CD4-positive, alpha-beta T cell treated with Interleukin-4 for 1 hour (primary cell): ENCODE measurements around the gene RXFP4.

ENCODE experiments used
- DNase-seq, 2 donors: peaks; one replicate each; pipeline ENCODE4 v3.0.0-alpha.2; 2020 to 2022

RXFP4 gene

GRCh38 chr1:155931332-155932038, 10.0 kb upstream of the RXFP4 start:
- no peak for DNase-seq

- no peak for DNase-seq
Observed at GRCh38 chr1:155932081-155932480, 9.4 kb upstream of the RXFP4 start.

GRCh38 chr1:155932487-155932886, 9.0 kb upstream of the RXFP4 start:
- DNase-seq: no peak

- peak in 1 of 2 donors; percentile 11 for DNase-seq
Observed at GRCh38 chr1:155933591-155934096, 7.8 kb upstream of the RXFP4 start.

- peak; percentile 98 for DNase-seq
Observed at GRCh38 chr1:155934097-155934935, 7.1 kb upstream of the RXFP4 start, which contains the start of gene KHDC4. Gene KHDC4 (minus strand): TSS chr1:155934413. CDS start chr1:155934373, 40 bp downstream.

GRCh38 chr1:155934936-155935590, 6.4 kb upstream of the RXFP4 start:
- no peak for DNase-seq

- peak; percentile 44 to 73 for DNase-seq
Observed at GRCh38 chr1:155938220-155938627, 3.2 kb upstream of the RXFP4 start.

- DNase-seq: no peak
Observed at GRCh38 chr1:155940482-155940992, 901 bp upstream of the RXFP4 start.

- no peak for DNase-seq
Observed at GRCh38 chr1:155941845-155942531, 550 bp downstream of the RXFP4 start.

- no peak for DNase-seq
Observed at GRCh38 chr1:155942578-155943141, 1.2 kb downstream of the RXFP4 start.

GRCh38 chr1:155944444-155944799, 3.0 kb downstream of the RXFP4 start:
- DNase-seq: no peak

GRCh38 chr1:155946633-155947219, 5.3 kb downstream of the RXFP4 start:
- DNase-seq: no peak

GRCh38 chr1:155947292-155947691, 5.9 kb downstream of the RXFP4 start:
- no peak for DNase-seq

- no peak for DNase-seq
Observed at GRCh38 chr1:155947741-155948140, 6.3 kb downstream of the RXFP4 start.

GRCh38 chr1:155950829-155951228, 9.4 kb downstream of the RXFP4 start:
- no peak for DNase-seq

GRCh38 chr1:155951753-155952504, 10.5 kb downstream of the RXFP4 start:
- DNase-seq: no peak

- no peak for DNase-seq
Observed at GRCh38 chr1:155952505-155952890, 11.1 kb downstream of the RXFP4 start.

GRCh38 chr1:155954645-155955044, 13.2 kb downstream of the RXFP4 start:
- DNase-seq: no peak

GRCh38 chr1:155957411-155957915, 16.0 kb downstream of the RXFP4 start:
- DNase-seq: no peak

- DNase-seq: no peak
Observed at GRCh38 chr1:155960081-155960745, 18.8 kb downstream of the RXFP4 start.
